Prostate gland (tissue), 2 donors: ENCODE data around the gene UNC5B. TPM values are rescaled to one million over a fixed set of nuclear protein-coding genes. Genes with fewer than 3 reads are reported as not detected.

Experiments used
- DNase-seq: peaks from one replicate; pipeline ENCODE4 v3.0.0-alpha.2; 2019; ENCODE audit warnings: low spot score
- H3K27ac ChIP-seq, 2 donors: fragments of 200-600 bp; sonication (generic); 2 replicates each; pipeline ENCODE4 v1.5.1; 2017 to 2019
- H3K27me3 ChIP-seq: fragments of 200-600 bp; sonication (generic); replicated peaks from 2 replicates; pipeline ENCODE4 v1.5.1; 2019; ENCODE audit not compliant: insufficient read depth
- H3K36me3 ChIP-seq, 2 donors: fragments of 200-600 bp; sonication (generic); 1 replicate in 1 of 2; 2 replicates in 1 of 2; pipeline versions ENCODE4 v1.5.1 to v1.8.1; 2017 to 2019
- H3K4me1 ChIP-seq: fragments of 200-600 bp; sonication (generic); replicated peaks from 2 replicates; pipeline ENCODE4 v1.5.1; 2019
- H3K4me3 ChIP-seq, 2 donors: fragments of 200-600 bp; sonication (generic); 2 replicates each; pipeline ENCODE4 v1.5.1; 2017 to 2019
- H3K9me3 ChIP-seq: fragments of 200-600 bp; sonication (generic); 2 replicates; pipeline ENCODE4 v1.5.1; 2017
- CTCF ChIP-seq, 4 experiments: fragments of 200-600 bp in 2 of 4; fragments of 450-650 bp in 2 of 4; sonication (generic) in 2 of 4; IDR thresholded peaks; 1 replicate in 3 of 4; 2 replicates in 1 of 4; pipeline ENCODE4 v1.5.1; 2016 to 2019; ENCODE audit warnings: antibody characterized with exemption in 4 of 4, mild to moderate bottlenecking in 2 of 4, moderate library complexity in 2 of 4
- POLR2A ChIP-seq: fragments of 450-650 bp; IDR thresholded peaks from one replicate; pipeline ENCODE4 v1.6.1; 2016; ENCODE audit warnings: antibody characterized with exemption, mild to moderate bottlenecking
- POLR2AphosphoS5 ChIP-seq: sonication (generic); formaldehyde crosslinking; IDR thresholded peaks from one replicate; pipeline ENCODE4 v1.6.1; 2017; ENCODE audit warnings: antibody characterized with exemption
- WGBS: methylation state at CpG from one replicate; pipeline ENCODE4 v1.1.5; 2018; 5-methylcytosine and 5-hydroxymethylcytosine counted together
- intact Hi-C: fragments of 100-400 bp; cut with DNase I; formaldehyde crosslinking; loops from one replicate; pipeline ENCODE4 v1.14.2; 2022
- total RNA-seq, 2 donors: library from RNA; depleted of rRNA; stranded (reverse); fragments of >200 nt; gene quantifications; one replicate each; pipeline ENCODE4 v1.1.0, GENCODE V29; 2016

UNC5B gene
- total RNA-seq, 2 donors from 2014 or later: 12.8 to 58.4 TPM

GRCh38 chr10:71302874-71303568 is 90.7 kb downstream of the UNC5B start:
- Histone ChIP-seq H3K27ac (no peak overlapping the region), H3K36me3 (no peaks in the 10 kb centered on the region), H3K9me3 (no peaks in the 10 kb centered on the region), H3K4me3 (no peak overlapping the region), H3K4me1 (no peaks in the 10 kb centered on the region), H3K27me3 (no peaks in the 10 kb centered on the region)
- TF ChIP-seq CTCF (IDR thresholded peaks at IDR 0.05) (peak in 3 of 4 experiments; percentile 20 to 45 (median 26)), POLR2A (no peak), POLR2AphosphoS5 (no peak)
- no peak for DNase-seq
- intact Hi-C loops: no loop called here
- WGBS: 59% methylated on average over 8 of the region's 8 CpGs

- H3K27ac ChIP-seq: no peak overlapping the region
- no peak for DNase-seq
- TF ChIP-seq POLR2A: no peak
- TF ChIP-seq CTCF (IDR thresholded peaks at IDR 0.05): no peak
- no peak for TF ChIP-seq POLR2AphosphoS5
- intact Hi-C loops: no loop called here
- no peaks in the 10 kb centered on the region for H3K4me1 ChIP-seq
- no peaks in the 10 kb centered on the region for H3K9me3 ChIP-seq
- WGBS: 100% methylated on average over 1 of the region's 1 CpG
- H3K27me3 ChIP-seq: no peaks in the 10 kb centered on the region
- H3K4me3 ChIP-seq: no peak overlapping the region
- H3K36me3 ChIP-seq: no peaks in the 10 kb centered on the region
Measured at GRCh38 chr10:71303569-71303907, 91.2 kb downstream of the UNC5B start.

GRCh38 chr10:71304914-71305313 is 92.5 kb downstream of the UNC5B start:
- Histone ChIP-seq H3K4me3 (no peak overlapping the region), H3K4me1 (no peaks in the 10 kb centered on the region), H3K27ac (no peak overlapping the region), H3K9me3 (no peaks in the 10 kb centered on the region), H3K36me3 (no peaks in the 10 kb centered on the region), H3K27me3 (no peaks in the 10 kb centered on the region)
- 64% methylated on average over 6 of the region's 6 CpGs for WGBS
- DNase-seq: no peak
- TF ChIP-seq POLR2AphosphoS5 (no peak), CTCF (IDR thresholded peaks at IDR 0.05) (no peak), POLR2A (no peak)
- intact Hi-C loops: no loop called here

DNA sequence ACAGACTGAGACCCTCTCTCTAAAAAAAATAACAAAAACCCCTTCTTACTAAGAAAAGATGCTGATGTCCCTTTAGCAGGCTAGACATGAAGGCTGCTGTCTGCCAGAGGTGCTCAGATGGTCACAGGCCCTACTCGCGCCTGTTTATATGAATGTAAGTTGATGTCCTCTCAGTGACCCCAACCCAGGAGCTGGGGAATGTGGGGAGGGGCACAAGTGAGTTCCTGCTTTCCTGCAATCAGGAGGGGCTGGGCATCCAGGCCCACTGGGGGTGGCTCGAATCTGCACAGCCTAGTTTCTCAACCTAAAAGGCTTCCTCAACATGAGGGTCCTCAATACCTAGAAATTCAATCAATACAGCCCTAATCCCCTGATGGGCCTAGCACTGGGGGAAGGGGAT is 94.6 kb downstream of the UNC5B start:
- DNase-seq: no peak
- Histone ChIP-seq H3K4me1 (no peaks in the 10 kb centered on the region), H3K27me3 (no peaks in the 10 kb centered on the region), H3K4me3 (no peak overlapping the region), H3K9me3 (no peaks in the 10 kb centered on the region), H3K36me3 (no peaks in the 10 kb centered on the region), H3K27ac (no peak overlapping the region)
- intact Hi-C loops: no loop called here
- WGBS: 80% methylated on average over 3 of the region's 3 CpGs
- TF ChIP-seq POLR2A (no peak), CTCF (IDR thresholded peaks at IDR 0.05) (no peak), POLR2AphosphoS5 (no peak)

- TF ChIP-seq POLR2A: no peak
- TF ChIP-seq CTCF (IDR thresholded peaks at IDR 0.05): no peak
- TF ChIP-seq POLR2AphosphoS5: no peak
- Histone ChIP-seq H3K36me3 (no peaks in the 10 kb centered on the region), H3K4me3 (no peak overlapping the region), H3K27ac (no peak overlapping the region), H3K27me3 (no peaks in the 10 kb centered on the region), H3K4me1 (no peaks in the 10 kb centered on the region), H3K9me3 (no peaks in the 10 kb centered on the region)
- WGBS: 79% methylated on average over 8 of the region's 8 CpGs
- intact Hi-C loops: no loop called here
- no peak for DNase-seq
Measured at GRCh38 chr10:71307469-71308085, 95.2 kb downstream of the UNC5B start.
